Thyroid gland (tissue), 4 donors: ENCODE results near the gene RNF17. TPM values are rescaled to one million over a fixed set of nuclear protein-coding genes. Genes with fewer than 3 reads are reported as not detected.

Source experiments
- DNase-seq, 2 donors: peaks; one replicate each; pipeline ENCODE4 v3.0.0-alpha.2; 2019
- H3K27ac ChIP-seq, 3 donors: fragments of 200-600 bp; sonication (generic); 1 replicate in 2 of 3; 2 replicates in 1 of 3; pipeline ENCODE4 v1.5.1; 2016 to 2019; ENCODE audit warnings: mild to moderate bottlenecking in 1 of 3, moderate library complexity in 1 of 3
- H3K27me3 ChIP-seq: fragments of 200-600 bp; sonication (generic); one replicate; pipeline ENCODE4 v1.5.1; 2019
- H3K36me3 ChIP-seq, 2 donors: fragments of 200-600 bp; sonication (generic); one replicate each; pipeline ENCODE4 v1.5.1; 2016 to 2019
- H3K4me1 ChIP-seq, 2 donors: fragments of 200-600 bp; sonication (generic); one replicate each; pipeline ENCODE4 v1.5.1; 2017 to 2019
- H3K4me3 ChIP-seq, 3 donors: fragments of 200-600 bp; sonication (generic); replicated peaks in 1 of 3; 1 replicate in 2 of 3; 2 replicates in 1 of 3; pipeline ENCODE4 v1.5.1; 2016; ENCODE audit warnings: mild to moderate bottlenecking in 1 of 3
- H3K9me3 ChIP-seq: fragments of 200-600 bp; sonication (generic); one replicate; pipeline ENCODE4 v1.5.1; 2017
- POLR2A ChIP-seq, 2 donors: fragments of 450-650 bp; IDR thresholded peaks; one replicate each; pipeline ENCODE4 v1.6.1; 2017; ENCODE audit warnings: antibody characterized with exemption in 2 of 2, mild to moderate bottlenecking in 2 of 2, moderate library complexity in 1 of 2
- WGBS, 2 donors: methylation state at CpG; one replicate each; pipeline ENCODE4 v1.1.5; 2017; 5-methylcytosine and 5-hydroxymethylcytosine counted together
- intact Hi-C: fragments of 100-400 bp; cut with DNase I; formaldehyde crosslinking; loops from one replicate; pipeline ENCODE4 v1.15.1; 2023
- total RNA-seq, 4 donors: library from RNA; depleted of rRNA; stranded (reverse); fragments of >200 nt; gene quantifications; one replicate each; pipeline ENCODE4 v1.2.3, GENCODE V29; 2016
- TF ChIP-seq, protein P1 (sequence below), 6 experiments: fragments of 200-600 bp in 3 of 6; fragments of 450-650 bp in 3 of 6; sonication (generic) in 3 of 6; IDR thresholded peaks; one replicate each; pipeline ENCODE4 v1.5.1; 2016 to 2019; ENCODE audit warnings: antibody characterized with exemption in 6 of 6, mild to moderate bottlenecking in 2 of 6, inconsistent platforms in 1 of 6, moderate library complexity in 1 of 6

The RNF17 gene
- total RNA-seq, 4 donors from 2014 or later, result 0.11 to 0.83 (median 0.13) TPM; not detected in 1

DNA sequence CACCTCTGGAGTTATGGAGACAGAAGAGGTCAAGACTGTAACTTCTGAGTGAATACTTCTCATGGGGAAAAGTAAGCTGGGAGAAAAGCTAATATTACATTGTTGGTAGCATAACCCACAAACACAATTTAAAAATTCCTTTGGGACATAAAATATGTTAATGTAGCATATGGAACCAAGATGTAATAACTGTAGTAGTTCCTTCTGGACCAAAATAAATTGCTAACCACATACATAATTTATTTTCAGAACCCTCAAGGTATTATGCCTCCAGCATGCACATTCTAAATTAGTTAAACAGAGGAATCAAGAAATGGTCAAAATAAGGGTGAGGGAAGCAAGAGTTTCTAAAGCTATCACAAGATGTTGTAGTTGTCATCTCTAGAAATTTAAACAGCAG lies 4.8 kb upstream of the RNF17 start:
- intact Hi-C loops, result no loop called here
- Histone ChIP-seq H3K9me3 (no peaks in the 10 kb centered on the region), H3K27me3 (no peaks in the 10 kb centered on the region), H3K36me3 (no peaks in the 10 kb centered on the region), H3K4me3 (no peak overlapping the region), H3K27ac (no peak overlapping the region), H3K4me1 (no peaks in the 10 kb centered on the region)
- no peak for DNase-seq
- no peak for TF ChIP-seq POLR2A (IDR thresholded peaks at IDR 0.05)
- TF ChIP-seq, protein P1, sequence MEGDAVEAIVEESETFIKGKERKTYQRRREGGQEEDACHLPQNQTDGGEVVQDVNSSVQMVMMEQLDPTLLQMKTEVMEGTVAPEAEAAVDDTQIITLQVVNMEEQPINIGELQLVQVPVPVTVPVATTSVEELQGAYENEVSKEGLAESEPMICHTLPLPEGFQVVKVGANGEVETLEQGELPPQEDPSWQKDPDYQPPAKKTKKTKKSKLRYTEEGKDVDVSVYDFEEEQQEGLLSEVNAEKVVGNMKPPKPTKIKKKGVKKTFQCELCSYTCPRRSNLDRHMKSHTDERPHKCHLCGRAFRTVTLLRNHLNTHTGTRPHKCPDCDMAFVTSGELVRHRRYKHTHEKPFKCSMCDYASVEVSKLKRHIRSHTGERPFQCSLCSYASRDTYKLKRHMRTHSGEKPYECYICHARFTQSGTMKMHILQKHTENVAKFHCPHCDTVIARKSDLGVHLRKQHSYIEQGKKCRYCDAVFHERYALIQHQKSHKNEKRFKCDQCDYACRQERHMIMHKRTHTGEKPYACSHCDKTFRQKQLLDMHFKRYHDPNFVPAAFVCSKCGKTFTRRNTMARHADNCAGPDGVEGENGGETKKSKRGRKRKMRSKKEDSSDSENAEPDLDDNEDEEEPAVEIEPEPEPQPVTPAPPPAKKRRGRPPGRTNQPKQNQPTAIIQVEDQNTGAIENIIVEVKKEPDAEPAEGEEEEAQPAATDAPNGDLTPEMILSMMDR (IDR thresholded peaks at IDR 0.05), result no peak

GRCh38 chr13:24764276-24764630 lies 284 bp downstream of the RNF17 start:
- no peak overlapping the region for H3K27ac ChIP-seq
- H3K4me3 ChIP-seq, result no peak overlapping the region
- H3K36me3 ChIP-seq, result no peaks in the 10 kb centered on the region
- TF ChIP-seq, protein P1 (IDR thresholded peaks at IDR 0.05), result no peak
- TF ChIP-seq POLR2A (IDR thresholded peaks at IDR 0.05), result no peak
- H3K4me1 ChIP-seq, result no peaks in the 10 kb centered on the region
- no peaks in the 10 kb centered on the region for H3K9me3 ChIP-seq
- no peak for DNase-seq
- no peaks in the 10 kb centered on the region for H3K27me3 ChIP-seq
- WGBS, 2 donors, result 96 to 98% methylated on average over 15 of the region's 15 CpGs
- intact Hi-C loops, result no loop called here

GRCh38 chr13:24777171-24777570 lies 13.2 kb downstream of the RNF17 start:
- TF ChIP-seq, protein P1 (IDR thresholded peaks at IDR 0.05), result no peak
- TF ChIP-seq POLR2A (IDR thresholded peaks at IDR 0.05), result no peak
- no peak for DNase-seq
- H3K9me3 ChIP-seq, result no peaks in the 10 kb centered on the region
- 91 to 93% methylated on average over 1 of the region's 1 CpG for WGBS, 2 donors
- H3K4me1 ChIP-seq, result no peaks in the 10 kb centered on the region
- no peak overlapping the region for H3K4me3 ChIP-seq
- no peaks in the 10 kb centered on the region for H3K27me3 ChIP-seq
- no peaks in the 10 kb centered on the region for H3K36me3 ChIP-seq
- intact Hi-C loops, result no loop called here
- no peak overlapping the region for H3K27ac ChIP-seq

DNA sequence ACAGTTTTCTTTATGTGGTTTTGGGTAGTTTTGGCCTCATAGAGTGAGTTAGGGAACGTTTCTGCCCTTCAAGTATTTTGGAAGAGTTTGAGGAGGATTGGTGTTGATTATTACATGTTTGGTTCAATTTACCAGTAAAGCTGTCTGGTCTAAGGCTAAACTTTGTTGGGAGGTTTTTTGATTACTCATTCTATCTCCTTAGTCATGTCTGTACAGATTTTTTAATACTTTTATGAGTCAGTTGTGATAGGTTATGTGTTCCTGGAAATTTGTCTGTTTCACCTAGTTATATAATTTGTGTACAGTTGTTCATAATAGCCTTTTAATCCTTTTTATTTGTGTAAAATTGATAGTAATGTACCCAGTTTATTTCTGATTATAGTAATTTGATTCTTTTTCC lies 20.4 kb downstream of the RNF17 start:
- Histone ChIP-seq H3K4me3 (no peak overlapping the region), H3K9me3 (no peaks in the 10 kb centered on the region), H3K4me1 (no peaks in the 10 kb centered on the region), H3K36me3 (no peaks in the 10 kb centered on the region), H3K27me3 (no peaks in the 10 kb centered on the region), H3K27ac (no peak overlapping the region)
- intact Hi-C loops, result no loop called here
- no peak for TF ChIP-seq POLR2A (IDR thresholded peaks at IDR 0.05)
- 54 to 64% methylated on average over 1 of the region's 1 CpG for WGBS, 2 donors
- DNase-seq, result no peak

GRCh38 chr13:24788538-24788937 lies 24.6 kb downstream of the RNF17 start:
- intact Hi-C loops, result no loop called here
- TF ChIP-seq, protein P1 (IDR thresholded peaks at IDR 0.05), result no peak
- no peak for TF ChIP-seq POLR2A (IDR thresholded peaks at IDR 0.05)
- 62 to 68% methylated on average over 3 of the region's 3 CpGs for WGBS, 2 donors

DNA sequence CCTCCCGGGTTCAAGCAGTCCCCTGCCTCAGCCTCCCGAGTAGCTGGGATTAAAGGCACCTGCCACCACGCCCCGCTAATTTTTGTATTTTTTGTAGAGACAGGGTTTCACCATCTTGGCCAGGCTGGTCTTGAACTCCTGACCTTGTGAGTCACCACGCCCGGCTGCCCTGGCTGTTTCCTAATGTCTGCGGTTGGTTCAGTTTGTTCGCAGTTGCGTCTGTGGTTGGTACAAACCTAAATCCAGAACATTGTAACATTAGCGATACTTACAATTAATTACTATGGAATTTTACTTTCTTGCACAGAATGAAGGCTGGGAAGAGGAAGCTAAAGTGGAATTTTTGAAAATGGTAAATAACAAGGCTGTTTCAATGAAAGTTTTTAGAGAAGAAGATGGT lies 38.1 kb downstream of the RNF17 start:
- Histone ChIP-seq H3K9me3 (no peaks in the 10 kb centered on the region), H3K27me3 (no peaks in the 10 kb centered on the region), H3K36me3 (no peaks in the 10 kb centered on the region), H3K27ac (no peak overlapping the region), H3K4me1 (no peaks in the 10 kb centered on the region), H3K4me3 (no peak overlapping the region)
- intact Hi-C loops, result no loop called here
- no peak for DNase-seq
- WGBS, 2 donors, result 90% methylated on average over 10 of the region's 10 CpGs
- TF ChIP-seq, protein P1 (IDR thresholded peaks at IDR 0.05), result no peak
- no peak for TF ChIP-seq POLR2A (IDR thresholded peaks at IDR 0.05)

More at GRCh38 chr13:24788538-24788937, 24.6 kb downstream of the RNF17 start:
- Histone ChIP-seq H3K27ac (no peak overlapping the region), H3K36me3 (no peaks in the 10 kb centered on the region), H3K4me1 (no peaks in the 10 kb centered on the region), H3K27me3 (no peaks in the 10 kb centered on the region), H3K4me3 (no peak overlapping the region), H3K9me3 (no peaks in the 10 kb centered on the region)
- no peak for DNase-seq
